Mammary epithelial cell (primary cell): Measurements from ENCODE around the gene APLF.

ENCODE experiments used
- CTCF ChIP-seq, 2 donors: IDR thresholded peaks in 1 of 2; conservative IDR thresholded peaks in 1 of 2; 2 replicates each; pipeline ENCODE4 v1.5.1; 2011 to 2012; ENCODE audit warnings: inconsistent platforms in 2 of 2, low read length in 2 of 2, mild to moderate bottlenecking in 2 of 2, control low read depth in 1 of 2, low read depth in 1 of 2; ENCODE audit not compliant: insufficient read depth in 1 of 2; ENCODE audit errors: extremely low read depth in 1 of 2
- EZH2 ChIP-seq: IDR thresholded peaks from 2 replicates; pipeline ENCODE4 v1.6.1; 2012; ENCODE audit warnings: low read length, inconsistent platforms, borderline replicate concordance

GRCh38 chr2:68426848-68427579, 40.4 kb upstream of the APLF start:
- TF ChIP-seq CTCF (conservative IDR thresholded peaks at IDR 0.05 in 1 of 2, IDR thresholded peaks at IDR 0.05 in 1 of 2; ENCODE audit: extremely low read depth in 1 of 2, insufficient read depth in 1 of 2, low read depth in 1 of 2, low read length in 2 of 2) (no peak), EZH2 (no peak)
